Measurements from ENCODE around the gene HIPK2.

GRCh38 chr7:139522830-139523198, 255.0 kb downstream of the HIPK2 start:
- TF ChIP-seq CTCF (IDR thresholded peaks at IDR 0.05) (no peak), POLR2A (IDR thresholded peaks at IDR 0.05) (no peak), POLR2AphosphoS5 (IDR thresholded peaks at IDR 0.05) (no peak), EP300 (IDR thresholded peaks at IDR 0.05) (no peak)
